Left lung (tissue), 10 donors: ENCODE results near the gene CPZ. TPM values are rescaled to one million over a fixed set of nuclear protein-coding genes. Genes with fewer than 3 reads are reported as not detected.
A peak's percentile ranks its signal among the peaks of the same experiment; 100 is the strongest.

Source experiments
- ATAC-seq: fragments of 200-7000 bp; cut with Tn5 transposase; one replicate; pipeline ENCODE4 v1.9.1; 2020; ENCODE audit warnings: moderate library complexity
- DNase-seq, 4 donors: peaks; one replicate each; pipeline ENCODE4 v3.0.0-alpha.2; 2013 to 2020
- H3K27ac ChIP-seq, 2 donors: fragments of 200-600 bp; sonication (generic) in 1 of 2; one replicate each; pipeline versions ENCODE4 v1.5.0 to v1.8.0; 2020 to 2021
- H3K27me3 ChIP-seq, 2 donors: fragments of 200-600 bp; sonication (generic) in 1 of 2; one replicate each; pipeline versions ENCODE4 v1.5.0 to v1.8.0; 2020 to 2021
- H3K36me3 ChIP-seq, 2 donors: fragments of 200-600 bp; sonication (generic) in 1 of 2; one replicate each; pipeline versions ENCODE4 v1.5.0 to v1.8.0; 2020 to 2021
- H3K4me1 ChIP-seq, 2 donors: fragments of 200-600 bp; one replicate each; pipeline ENCODE4 v1.8.0; 2021
- H3K4me3 ChIP-seq, 2 donors: fragments of 200-600 bp; sonication (generic) in 1 of 2; one replicate each; pipeline versions ENCODE4 v1.5.0 to v1.8.0; 2020 to 2021; ENCODE audit warnings: mild to moderate bottlenecking in 1 of 2
- H3K9me3 ChIP-seq, 2 donors: fragments of 200-600 bp; sonication (generic) in 1 of 2; one replicate each; pipeline versions ENCODE4 v1.5.0 to v1.8.0; 2020 to 2021
- intact Hi-C, 2 donors: fragments of 100-400 bp; cut with DNase I; formaldehyde crosslinking; loops; one replicate each; pipeline versions ENCODE4 v1.11.2 to v1.14.2; 2022
- polyA plus RNA-seq, 6 donors: library from polyadenylated mRNA; unstranded; fragments of 120-200 nt; gene quantifications; one replicate each; pipeline ENCODE4 v1.2.1, GENCODE V29; 2013; ENCODE audit not compliant: insufficient read length in 6 of 6
- total RNA-seq, 2 donors: library from RNA; stranded (reverse); fragmentation: NEBNext Ultra II Directional; extraction: Animal tissue kit (Norgen Biotek cat#: 25700); gene quantifications; one replicate each; pipeline ENCODE4 v1.2.1, GENCODE V29; 2021
- TF ChIP-seq, protein P1 (sequence below), 2 donors: fragments of 200-600 bp; sonication (generic) in 1 of 2; IDR thresholded peaks; one replicate each; pipeline versions ENCODE4 v1.5.0 to v1.8.0; 2021; ENCODE audit warnings: antibody characterized with exemption in 2 of 2
- donor health status: DM: no; HTN: yes; CAD: no.
- donor health status: DM: no; HTN: no; CAD: no.

The CPZ gene
- total and polyA plus RNA-seq, 8 donors: 1.3 to 18.4 (median 3.2) TPM

DNA sequence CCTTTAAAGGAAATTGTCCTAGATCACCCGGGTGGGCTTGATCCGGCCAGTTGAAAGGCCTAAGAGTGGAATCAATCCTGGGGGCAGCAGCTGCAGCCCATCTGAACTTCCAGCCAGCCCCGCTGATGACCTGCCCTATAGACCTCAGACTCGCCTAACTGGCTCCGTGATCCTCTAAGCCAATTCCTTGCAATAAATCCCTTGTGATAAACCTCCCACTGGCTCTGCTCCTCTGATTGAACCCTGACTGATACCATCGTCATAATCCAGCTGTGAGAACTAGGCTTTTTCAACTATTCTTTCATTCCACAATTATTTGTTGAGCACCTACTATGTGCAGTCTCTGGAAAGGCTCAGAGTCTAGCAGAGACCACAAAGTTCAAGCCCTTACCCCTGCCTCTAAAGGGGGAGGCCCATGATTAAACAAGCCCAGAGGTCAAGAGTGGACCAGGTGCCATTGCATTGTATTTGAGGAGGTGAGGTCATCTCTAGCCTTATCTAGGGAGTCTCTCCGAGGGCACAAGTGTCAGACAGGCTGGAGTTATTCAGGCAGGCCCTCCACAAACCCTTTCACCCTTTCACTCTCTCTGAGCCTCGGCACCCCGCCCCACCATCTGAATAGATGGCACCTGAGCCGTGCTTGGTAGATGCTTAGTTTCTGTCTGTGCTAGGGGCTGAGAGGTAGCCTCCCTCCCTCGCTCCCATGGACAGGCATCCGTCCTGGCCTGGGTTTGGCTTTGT, 32.9 kb upstream of the CPZ start:
- TF ChIP-seq, protein P1, sequence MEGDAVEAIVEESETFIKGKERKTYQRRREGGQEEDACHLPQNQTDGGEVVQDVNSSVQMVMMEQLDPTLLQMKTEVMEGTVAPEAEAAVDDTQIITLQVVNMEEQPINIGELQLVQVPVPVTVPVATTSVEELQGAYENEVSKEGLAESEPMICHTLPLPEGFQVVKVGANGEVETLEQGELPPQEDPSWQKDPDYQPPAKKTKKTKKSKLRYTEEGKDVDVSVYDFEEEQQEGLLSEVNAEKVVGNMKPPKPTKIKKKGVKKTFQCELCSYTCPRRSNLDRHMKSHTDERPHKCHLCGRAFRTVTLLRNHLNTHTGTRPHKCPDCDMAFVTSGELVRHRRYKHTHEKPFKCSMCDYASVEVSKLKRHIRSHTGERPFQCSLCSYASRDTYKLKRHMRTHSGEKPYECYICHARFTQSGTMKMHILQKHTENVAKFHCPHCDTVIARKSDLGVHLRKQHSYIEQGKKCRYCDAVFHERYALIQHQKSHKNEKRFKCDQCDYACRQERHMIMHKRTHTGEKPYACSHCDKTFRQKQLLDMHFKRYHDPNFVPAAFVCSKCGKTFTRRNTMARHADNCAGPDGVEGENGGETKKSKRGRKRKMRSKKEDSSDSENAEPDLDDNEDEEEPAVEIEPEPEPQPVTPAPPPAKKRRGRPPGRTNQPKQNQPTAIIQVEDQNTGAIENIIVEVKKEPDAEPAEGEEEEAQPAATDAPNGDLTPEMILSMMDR (IDR thresholded peaks at IDR 0.05): no peak
- no peaks in the 10 kb centered on the region for H3K4me1 ChIP-seq
- ATAC-seq: no peak

DNA sequence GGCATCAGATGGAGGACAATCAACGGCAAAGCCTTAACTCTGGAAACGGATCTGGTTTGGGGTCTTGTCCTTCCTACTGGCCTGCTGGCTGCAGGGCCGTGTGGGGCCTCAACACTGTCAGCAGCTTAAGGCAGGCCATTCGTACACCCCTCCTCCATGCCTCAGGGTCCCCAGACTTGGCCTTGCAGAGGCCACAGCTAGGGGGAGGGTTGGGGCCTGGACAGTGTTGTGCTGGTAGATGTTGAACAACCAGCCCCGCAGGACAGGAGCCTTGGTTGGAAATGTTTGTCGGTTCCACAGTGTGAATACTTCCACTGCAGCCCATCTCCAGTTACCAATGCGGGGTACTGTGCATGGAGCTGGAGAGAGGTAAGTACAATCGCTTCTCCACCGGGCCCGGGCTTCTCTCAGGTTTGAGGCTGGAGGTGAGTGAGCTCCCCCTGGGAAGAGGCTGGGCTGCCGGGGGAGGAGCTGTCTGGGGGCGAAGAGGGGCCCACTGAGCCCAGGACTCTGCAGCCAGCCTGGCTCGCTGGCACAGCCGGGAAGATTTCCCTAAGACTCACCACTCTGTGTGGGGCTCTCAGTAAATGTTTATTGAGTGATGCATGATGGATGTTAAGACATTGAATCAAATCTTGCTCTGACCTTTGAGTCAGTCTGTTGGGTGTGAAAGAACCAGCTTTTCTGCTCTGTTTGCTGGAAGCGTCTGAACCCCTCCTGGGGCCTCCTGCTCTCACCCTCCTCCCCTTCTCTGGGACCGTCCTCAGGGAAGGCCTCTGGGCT, 32.1 kb upstream of the CPZ start:
- Histone ChIP-seq H3K27me3 (no peaks in the 10 kb centered on the region), H3K9me3 (no peaks in the 10 kb centered on the region), H3K4me1 (no peaks in the 10 kb centered on the region), H3K27ac (no peak overlapping the region), H3K4me3 (no peak overlapping the region), H3K36me3 (no peaks in the 10 kb centered on the region)
- TF ChIP-seq, protein P1 (IDR thresholded peaks at IDR 0.05): no peak
- ATAC-seq: no peak
- intact Hi-C loops: no loop called here
- DNase-seq: peak in 1 of 4 donors; percentile 75

More for the DNA sequence above, 32.9 kb upstream of the CPZ start:
- Histone ChIP-seq H3K27ac (no peak overlapping the region), H3K9me3 (no peaks in the 10 kb centered on the region), H3K4me3 (no peak overlapping the region), H3K36me3 (no peaks in the 10 kb centered on the region), H3K27me3 (no peaks in the 10 kb centered on the region)
- intact Hi-C loops: no loop called here
- DNase-seq: no peak

DNA sequence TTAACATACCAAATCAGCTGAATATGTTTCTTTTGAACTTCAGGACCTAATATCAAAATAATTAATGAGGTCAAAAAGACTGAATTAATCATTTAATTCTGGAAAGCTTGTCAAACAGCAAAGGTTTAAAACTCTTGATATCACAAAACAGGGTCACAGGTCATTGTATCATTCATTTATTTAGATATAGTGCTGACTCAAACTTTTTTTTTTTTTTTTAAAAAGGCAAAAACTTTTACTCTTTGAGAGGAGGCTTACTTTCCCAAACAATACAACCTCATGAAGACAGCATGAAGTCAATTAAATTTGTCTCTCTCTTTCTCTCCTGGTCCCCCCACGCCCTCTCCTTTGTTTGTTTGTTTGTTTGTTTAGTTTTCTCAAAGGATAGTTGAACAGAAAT, 28.0 kb upstream of the CPZ start:
- intact Hi-C loops: no loop called here
- Histone ChIP-seq H3K4me1 (no peaks in the 10 kb centered on the region), H3K36me3 (no peaks in the 10 kb centered on the region), H3K27ac (no peak overlapping the region), H3K4me3 (no peak overlapping the region), H3K9me3 (no peaks in the 10 kb centered on the region), H3K27me3 (no peaks in the 10 kb centered on the region)
- TF ChIP-seq, protein P1 (IDR thresholded peaks at IDR 0.05): no peak
- ATAC-seq: no peak
- DNase-seq: no peak

DNA sequence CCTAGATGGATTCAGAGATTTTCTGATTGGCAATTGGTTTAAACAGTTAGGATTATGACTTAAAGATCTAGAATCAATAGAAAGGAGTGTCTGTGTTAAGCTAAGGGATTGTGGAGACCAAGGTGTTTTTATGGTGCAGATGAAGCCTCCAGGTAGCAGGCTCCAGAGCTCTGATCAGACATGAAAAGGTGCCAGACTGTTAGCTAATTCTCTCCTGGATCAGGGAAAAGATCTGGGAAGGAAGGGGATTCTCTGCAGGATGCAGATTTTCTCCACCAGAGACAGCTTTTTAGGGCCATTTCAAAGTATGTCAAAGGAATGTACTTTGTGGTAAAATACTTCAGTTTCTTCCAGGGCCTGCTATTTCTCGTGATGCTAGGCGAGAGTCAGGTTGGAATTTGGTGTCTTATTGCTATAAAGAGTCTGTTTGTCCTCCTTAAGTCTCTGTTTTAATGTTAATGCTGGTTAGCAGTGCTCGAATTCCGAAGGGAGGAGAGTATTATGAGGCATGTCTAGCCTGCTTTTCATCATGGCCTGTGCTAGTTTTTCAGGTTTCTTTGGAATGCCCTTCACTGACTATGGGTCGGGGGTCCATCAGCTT, 24.4 kb upstream of the CPZ start:
- no peaks in the 10 kb centered on the region for H3K9me3 ChIP-seq
- no peaks in the 10 kb centered on the region for H3K36me3 ChIP-seq
- H3K27ac ChIP-seq: no peak overlapping the region
- DNase-seq (no peak), ATAC-seq (no peak)
- TF ChIP-seq, protein P1 (IDR thresholded peaks at IDR 0.05): no peak
- H3K4me3 ChIP-seq: no peak overlapping the region
- H3K4me1 ChIP-seq: no peaks in the 10 kb centered on the region
- intact Hi-C loops: no loop called here
- H3K27me3 ChIP-seq: no peaks in the 10 kb centered on the region

DNA sequence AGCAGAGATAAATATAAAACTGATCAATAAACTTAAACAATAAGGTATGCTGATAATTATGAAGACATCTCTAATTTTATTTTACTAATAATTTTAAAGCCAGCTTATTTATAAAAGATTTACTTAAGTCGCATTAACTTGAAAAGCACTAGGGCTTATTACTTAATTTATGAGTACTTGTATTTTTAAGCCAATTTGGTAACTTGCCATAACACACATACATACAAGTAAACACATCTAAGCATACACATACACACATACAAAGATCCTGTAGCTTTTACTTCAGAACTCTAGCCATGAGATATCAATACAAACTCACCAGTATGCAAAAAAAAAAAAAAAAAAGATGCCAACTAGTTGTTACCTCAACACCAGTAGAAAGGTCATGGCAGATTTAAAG, 22.4 kb upstream of the CPZ start:
- TF ChIP-seq, protein P1 (IDR thresholded peaks at IDR 0.05): no peak
- H3K4me3 ChIP-seq: no peak overlapping the region
- DNase-seq: no peak
- no peaks in the 10 kb centered on the region for H3K4me1 ChIP-seq
- H3K27me3 ChIP-seq: no peaks in the 10 kb centered on the region
- no peaks in the 10 kb centered on the region for H3K36me3 ChIP-seq
- intact Hi-C loops: no loop called here
- H3K9me3 ChIP-seq: no peaks in the 10 kb centered on the region
- no peak for ATAC-seq
- no peak overlapping the region for H3K27ac ChIP-seq
